Adipocyte (in vitro differentiated cells): Measurements from ENCODE around the gene SPCS2.
A peak's percentile ranks its signal among the peaks of the same experiment; 100 is the strongest.
"Not testable (repeated sequence)": the region's sequence is repeated elsewhere in the genome, so short reads cannot be mapped to it uniquely, and the experiment has no call there.

ENCODE experiments used
- DNase-seq: peaks from one replicate; pipeline ENCODE4 v3.0.0-alpha.2; 2015; ENCODE audit warnings: low read depth
- H3K27me3 ChIP-seq: replicated peaks from 2 replicates; pipeline ENCODE4 v1.7.0; 2013; ENCODE audit warnings: mild to moderate bottlenecking, low read length, moderate library complexity; ENCODE audit not compliant: control insufficient read depth, insufficient read depth
- H3K36me3 ChIP-seq: 2 replicates; pipeline ENCODE4 v1.7.0; 2013; ENCODE audit warnings: low read length, mild to moderate bottlenecking, moderate library complexity; ENCODE audit not compliant: control insufficient read depth, insufficient read depth, severe bottlenecking
- H3K4me1 ChIP-seq: 2 replicates; pipeline ENCODE4 v1.7.0; 2013; ENCODE audit warnings: mild to moderate bottlenecking, low read length, moderate library complexity; ENCODE audit not compliant: control insufficient read depth, insufficient read depth
- H3K4me3 ChIP-seq: 2 replicates; pipeline ENCODE4 v1.7.0; 2013; ENCODE audit warnings: mild to moderate bottlenecking, low read length, moderate library complexity
- H3K9ac ChIP-seq: 2 replicates; pipeline ENCODE4 v1.7.0; 2013; ENCODE audit warnings: mild to moderate bottlenecking, low read length, moderate library complexity
- H3K9me3 ChIP-seq: 2 replicates; pipeline ENCODE4 v1.7.0; 2013; ENCODE audit warnings: mild to moderate bottlenecking, low read length, moderate library complexity; ENCODE audit not compliant: control insufficient read depth

Gene SPCS2

GRCh38 chr11:74978041-74978440, 29.0 kb downstream of the SPCS2 start:
- no peaks in the 10 kb centered on the region for H3K27me3 ChIP-seq
- H3K9me3 ChIP-seq: no peaks in the 10 kb centered on the region
- no peak for DNase-seq
- peaks cover 2% of the 10 kb centered on the region for H3K4me1 ChIP-seq
- H3K4me3 ChIP-seq: no peak overlapping the region
- H3K36me3 ChIP-seq: peaks cover 68% of the 10 kb centered on the region
- H3K9ac ChIP-seq: no peak overlapping the region

GRCh38 chr11:74980634-74981033, 31.6 kb downstream of the SPCS2 start:
- Histone ChIP-seq H3K9me3 (no peaks in the 10 kb centered on the region), H3K27me3 (no peaks in the 10 kb centered on the region), H3K4me1 (peaks cover 2% of the 10 kb centered on the region), H3K9ac (no peak overlapping the region), H3K4me3 (no peak overlapping the region), H3K36me3 (peaks cover 43% of the 10 kb centered on the region)
- no peak for DNase-seq

DNA sequence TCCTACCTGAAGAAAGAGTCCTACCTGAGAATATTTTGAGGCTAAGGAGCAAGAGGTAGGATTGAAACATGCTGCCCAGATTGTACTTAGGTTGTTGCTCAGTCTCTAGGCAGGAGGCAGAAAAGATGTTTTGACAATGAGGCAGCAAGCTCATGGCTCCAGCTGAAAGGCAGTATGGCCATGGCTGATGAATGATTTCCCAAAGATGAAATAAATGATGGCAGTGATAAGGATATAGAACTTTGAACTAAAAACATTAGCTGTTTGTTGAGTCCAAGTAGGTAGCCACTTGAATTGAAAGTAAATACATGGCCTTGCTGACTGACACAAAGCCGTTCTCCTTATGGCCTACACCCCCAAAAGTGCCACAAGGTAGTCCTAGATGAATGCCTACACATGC, 32.8 kb downstream of the SPCS2 start:
- no peaks in the 10 kb centered on the region for H3K9me3 ChIP-seq
- no peak overlapping the region for H3K9ac ChIP-seq
- H3K36me3 ChIP-seq: peaks cover 32% of the 10 kb centered on the region
- H3K4me1 ChIP-seq: peaks cover 2% of the 10 kb centered on the region
- H3K4me3 ChIP-seq: no peak overlapping the region
- H3K27me3 ChIP-seq: no peaks in the 10 kb centered on the region
- no peak for DNase-seq

DNA sequence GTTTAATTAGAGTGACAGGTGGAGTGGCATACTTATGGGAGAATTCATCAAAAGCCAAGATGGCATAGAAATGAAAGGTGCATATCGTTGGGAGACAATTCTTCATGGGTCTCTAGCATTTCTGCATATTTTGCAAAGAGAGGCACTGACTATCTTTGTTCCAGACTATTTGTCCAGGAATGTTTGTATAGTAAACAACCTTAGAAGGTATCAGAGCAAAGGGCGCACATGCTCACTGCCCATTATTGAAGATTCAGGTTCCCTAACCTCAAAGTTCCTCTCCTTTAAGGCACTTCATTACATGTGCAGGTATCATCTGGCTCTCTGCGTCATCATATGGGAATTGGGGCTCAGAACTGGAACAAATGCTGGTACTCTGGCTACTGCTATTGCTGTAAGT, 35.0 kb downstream of the SPCS2 start:
- no peak overlapping the region for H3K9ac ChIP-seq
- peaks cover 2% of the 10 kb centered on the region for H3K4me1 ChIP-seq
- H3K27me3 ChIP-seq: no peaks in the 10 kb centered on the region
- H3K4me3 ChIP-seq: no peak overlapping the region
- no peak for DNase-seq
- H3K9me3 ChIP-seq: no peaks in the 10 kb centered on the region
- peaks cover 18% of the 10 kb centered on the region for H3K36me3 ChIP-seq

DNA sequence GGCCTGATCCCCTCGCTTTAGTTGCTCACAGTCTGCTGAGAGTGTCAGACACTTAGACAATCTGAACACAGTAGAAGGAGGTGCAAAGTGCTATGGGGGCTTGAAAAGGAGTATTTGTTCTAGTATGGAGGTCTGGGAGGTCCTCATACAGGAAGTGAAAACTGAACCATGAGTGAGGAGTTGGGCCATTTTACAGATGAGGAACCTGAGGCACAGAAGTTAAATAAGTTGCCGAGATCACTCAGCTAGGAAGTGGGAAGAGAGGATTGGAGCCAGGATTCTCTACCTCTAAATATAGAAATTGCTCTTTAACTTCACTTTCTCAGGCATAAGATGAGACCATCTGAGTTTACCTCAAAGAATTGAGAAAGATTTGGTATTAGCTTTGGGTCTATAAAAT, 35.7 kb downstream of the SPCS2 start:
- Histone ChIP-seq H3K9ac (no peak overlapping the region), H3K36me3 (peaks cover 12% of the 10 kb centered on the region), H3K9me3 (no peaks in the 10 kb centered on the region), H3K4me3 (no peak overlapping the region), H3K4me1 (peaks cover 7% of the 10 kb centered on the region), H3K27me3 (no peaks in the 10 kb centered on the region)
- no peak for DNase-seq

GRCh38 chr11:74988541-74989259, 39.6 kb downstream of the SPCS2 start, which contains the start of gene NEU3:
Gene NEU3 (plus strand): TSS chr11:74988933. CDS start chr11:74989061, 128 bp downstream.
- Histone ChIP-seq H3K9ac (peak within 1 kb of the TSS; percentile 86), H3K4me1 (peaks cover 5% of the 10 kb centered on the region), H3K36me3 (no peaks in the 10 kb centered on the region), H3K4me3 (peak within 1 kb of the TSS; percentile 91), H3K9me3 (no peaks in the 10 kb centered on the region), H3K27me3 (no peaks in the 10 kb centered on the region)
- peak; percentile 83 for DNase-seq

DNA sequence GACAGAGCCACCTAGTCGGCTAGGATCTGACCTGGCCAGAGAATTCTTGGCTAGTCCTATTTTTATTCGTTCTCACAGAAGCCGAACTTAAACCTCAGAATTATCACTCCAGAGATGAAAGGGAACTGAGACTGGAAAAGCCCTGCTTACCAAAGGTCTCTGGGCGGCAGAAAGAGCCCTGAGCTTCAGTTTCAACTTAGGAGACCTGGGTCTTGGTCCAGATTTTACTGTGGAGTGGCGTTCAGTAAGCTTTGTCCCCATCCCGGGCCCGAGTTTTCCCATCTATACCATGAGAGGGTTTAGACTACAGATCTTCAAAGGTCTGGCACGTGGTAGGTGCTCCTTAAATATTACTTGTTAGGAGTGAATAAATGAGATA, 40.2 kb downstream of the SPCS2 start:
- Histone ChIP-seq H3K9ac (peak overlapping the region; percentile 86), H3K4me3 (peak overlapping the region; percentile 91), H3K9me3 (no peaks in the 10 kb centered on the region), H3K27me3 (no peaks in the 10 kb centered on the region), H3K4me1 (peaks cover 5% of the 10 kb centered on the region), H3K36me3 (no peaks in the 10 kb centered on the region)
- DNase-seq: no peak

DNA sequence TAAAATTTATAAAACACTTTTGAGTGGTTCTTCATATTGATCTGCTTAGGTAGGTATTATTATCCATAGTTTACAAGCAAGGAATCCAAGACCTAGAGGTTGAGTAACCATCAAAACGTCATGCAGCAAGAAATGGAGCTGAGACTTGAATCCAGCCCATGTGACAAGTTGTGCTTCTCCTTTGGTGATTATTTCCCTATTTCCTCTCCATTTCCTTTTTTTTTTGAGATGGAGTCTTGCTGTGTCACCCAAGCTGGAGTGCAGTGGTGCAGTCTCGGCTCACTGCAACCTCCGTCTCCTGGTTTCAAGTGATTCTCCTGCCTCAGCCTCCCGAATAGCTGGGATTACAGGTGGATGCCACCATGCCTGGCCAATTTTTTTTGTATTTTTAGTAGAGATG, 41.1 kb downstream of the SPCS2 start:
- not testable (repeated sequence) for DNase-seq

DNA sequence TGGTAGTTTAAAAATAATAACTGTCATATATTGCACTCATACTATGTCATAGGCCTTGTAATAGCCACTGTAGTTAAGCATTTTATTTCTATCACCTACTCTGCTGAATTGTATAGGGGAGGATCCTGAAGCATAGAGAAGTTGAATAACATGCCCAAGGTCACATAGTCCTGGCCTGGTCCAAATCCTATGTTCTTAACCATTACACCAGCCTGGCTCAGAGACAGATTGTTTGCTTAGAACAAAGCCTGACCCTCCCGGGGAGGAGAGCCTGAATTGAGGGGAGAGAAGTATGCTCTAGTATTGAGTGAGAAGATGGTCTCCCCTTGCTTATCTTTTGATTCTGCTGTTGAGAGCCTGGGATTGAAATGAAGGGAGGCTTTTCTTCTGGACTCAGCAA, 41.9 kb downstream of the SPCS2 start:
- no peak for DNase-seq
- Histone ChIP-seq H3K9me3 (no peaks in the 10 kb centered on the region), H3K4me1 (peaks cover 5% of the 10 kb centered on the region), H3K4me3 (no peak overlapping the region), H3K36me3 (peaks cover 11% of the 10 kb centered on the region), H3K9ac (no peak overlapping the region), H3K27me3 (no peaks in the 10 kb centered on the region)

More for the DNA sequence above, 41.1 kb downstream of the SPCS2 start:
- not testable (repeated sequence) for H3K27me3 ChIP-seq, H3K9ac ChIP-seq, H3K4me3 ChIP-seq, H3K4me1 ChIP-seq, H3K36me3 ChIP-seq, H3K9me3 ChIP-seq

- Histone ChIP-seq H3K4me3 (no peak overlapping the region), H3K4me1 (peaks cover 6% of the 10 kb centered on the region), H3K9ac (no peak overlapping the region), H3K27me3 (no peaks in the 10 kb centered on the region), H3K9me3 (no peaks in the 10 kb centered on the region), H3K36me3 (peaks cover 11% of the 10 kb centered on the region)
- DNase-seq: no peak
Observed at GRCh38 chr11:74992852-74993251, 43.8 kb downstream of the SPCS2 start.

DNA sequence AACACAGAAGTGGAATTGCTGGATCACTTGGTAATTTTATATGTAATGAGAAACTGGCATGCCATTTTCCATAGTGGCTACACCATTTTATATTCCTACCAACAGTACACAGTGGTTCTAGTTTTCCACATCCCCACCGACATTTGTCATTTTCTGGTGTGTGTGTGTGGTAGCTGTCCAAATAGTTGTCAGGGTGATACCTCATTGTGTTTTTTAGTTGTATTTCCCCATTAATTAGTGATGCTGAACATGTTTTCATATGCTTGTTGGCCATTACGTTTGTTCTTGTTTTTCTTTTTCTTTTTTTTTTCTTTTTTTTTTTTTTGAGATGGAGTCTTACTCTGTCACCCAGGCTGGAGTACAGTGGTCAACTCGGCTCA, 51.9 kb downstream of the SPCS2 start:
- Histone ChIP-seq H3K9me3 (no peaks in the 10 kb centered on the region), H3K27me3 (no peaks in the 10 kb centered on the region), H3K4me1 (peaks cover 10% of the 10 kb centered on the region), H3K36me3 (peaks cover 8% of the 10 kb centered on the region), H3K9ac (no peak overlapping the region), H3K4me3 (no peak overlapping the region)
- no peak for DNase-seq

DNA sequence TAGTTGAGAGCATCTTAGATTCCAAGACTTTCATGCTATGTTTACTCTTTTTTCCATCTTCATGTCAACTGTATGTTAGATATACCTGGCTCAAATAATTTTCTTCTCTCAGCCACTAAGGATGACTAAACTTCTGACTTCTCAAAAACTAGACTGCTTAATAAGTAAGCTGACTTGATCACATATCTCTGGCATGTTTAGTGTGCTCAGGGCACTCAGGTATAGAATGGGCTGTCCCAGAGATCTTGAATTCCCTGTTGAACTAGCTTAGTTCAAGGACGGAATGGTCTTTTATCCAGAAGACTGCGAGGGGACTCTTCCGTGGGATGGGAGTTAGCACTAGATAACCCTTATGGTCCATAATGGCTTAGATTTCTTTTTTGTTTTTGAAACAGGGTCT, 52.6 kb downstream of the SPCS2 start:
- Histone ChIP-seq H3K4me1 (peaks cover 10% of the 10 kb centered on the region), H3K9ac (no peak overlapping the region), H3K27me3 (no peaks in the 10 kb centered on the region), H3K9me3 (no peaks in the 10 kb centered on the region), H3K4me3 (no peak overlapping the region), H3K36me3 (peaks cover 14% of the 10 kb centered on the region)
- DNase-seq: no peak
